GM12892 (cell line): ENCODE data around the gene TFF3.

ENCODE experiments used
- POLR2A ChIP-seq: IDR thresholded peaks from 2 replicates; pipeline ENCODE4 v1.6.1; 2011; ENCODE audit warnings: low read depth, low read length, control low read depth
- POLR2AphosphoS5 ChIP-seq: IDR thresholded peaks from 2 replicates; pipeline ENCODE4 v1.6.1; 2011; ENCODE audit warnings: low read depth, low read length, control low read depth

DNA sequence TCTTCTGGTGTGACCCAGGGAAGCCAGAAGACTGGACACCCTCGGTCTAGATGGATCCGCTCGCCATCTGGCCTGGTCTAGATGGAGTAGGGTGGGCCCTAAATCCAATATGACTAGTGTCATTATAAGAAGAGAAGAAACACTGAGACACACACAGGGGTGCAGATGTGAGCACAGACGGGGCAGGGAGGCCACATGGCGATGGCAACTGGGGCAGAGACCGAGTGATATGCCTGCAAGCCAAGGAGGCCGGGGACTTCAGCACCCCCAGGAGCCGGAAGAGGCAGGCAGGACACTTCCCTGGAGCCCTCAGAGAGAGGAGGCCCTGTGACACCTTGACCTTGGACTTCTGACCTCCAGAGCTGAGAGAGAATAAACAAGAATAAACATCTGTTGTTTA lies 5.6 kb upstream of the TFF3 start:
- TF ChIP-seq POLR2A (no peak), POLR2AphosphoS5 (no peak)
